ENCODE measurements around the gene BATF2.

DNA sequence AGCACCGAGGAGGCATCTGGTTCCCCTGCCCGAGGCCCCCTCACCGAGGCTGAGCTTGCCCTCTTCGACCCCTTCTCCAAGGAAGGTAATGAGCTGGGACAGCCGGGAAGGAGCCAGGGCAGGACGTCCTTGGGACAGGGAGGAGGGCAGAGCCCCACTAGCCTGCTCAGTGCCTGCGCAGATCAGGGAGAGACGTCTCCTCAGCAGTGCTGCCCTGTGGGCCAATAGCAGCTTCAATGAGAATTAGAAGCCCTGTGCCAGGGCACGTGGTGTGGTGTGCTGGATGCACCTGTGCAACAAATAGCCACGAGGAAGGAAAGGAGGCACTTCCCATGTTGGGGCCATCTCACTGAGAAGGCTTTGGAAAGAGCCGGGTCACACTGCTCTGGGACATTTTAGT lies 38.8 kb upstream of the BATF2 start:
- TF ChIP-seq, protein P1, sequence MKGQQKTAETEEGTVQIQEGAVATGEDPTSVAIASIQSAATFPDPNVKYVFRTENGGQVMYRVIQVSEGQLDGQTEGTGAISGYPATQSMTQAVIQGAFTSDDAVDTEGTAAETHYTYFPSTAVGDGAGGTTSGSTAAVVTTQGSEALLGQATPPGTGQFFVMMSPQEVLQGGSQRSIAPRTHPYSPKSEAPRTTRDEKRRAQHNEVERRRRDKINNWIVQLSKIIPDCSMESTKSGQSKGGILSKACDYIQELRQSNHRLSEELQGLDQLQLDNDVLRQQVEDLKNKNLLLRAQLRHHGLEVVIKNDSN (IDR thresholded peaks at IDR 0.05; ENCODE audit: borderline replicate concordance, low read depth): no peak
- TF ChIP-seq, protein P2, sequence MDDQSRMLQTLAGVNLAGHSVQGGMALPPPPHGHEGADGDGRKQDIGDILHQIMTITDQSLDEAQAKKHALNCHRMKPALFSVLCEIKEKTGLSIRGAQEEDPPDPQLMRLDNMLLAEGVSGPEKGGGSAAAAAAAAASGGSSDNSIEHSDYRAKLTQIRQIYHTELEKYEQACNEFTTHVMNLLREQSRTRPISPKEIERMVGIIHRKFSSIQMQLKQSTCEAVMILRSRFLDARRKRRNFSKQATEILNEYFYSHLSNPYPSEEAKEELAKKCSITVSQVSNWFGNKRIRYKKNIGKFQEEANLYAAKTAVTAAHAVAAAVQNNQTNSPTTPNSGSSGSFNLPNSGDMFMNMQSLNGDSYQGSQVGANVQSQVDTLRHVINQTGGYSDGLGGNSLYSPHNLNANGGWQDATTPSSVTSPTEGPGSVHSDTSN (IDR thresholded peaks at IDR 0.05): no peak
- TF ChIP-seq, protein P3, sequence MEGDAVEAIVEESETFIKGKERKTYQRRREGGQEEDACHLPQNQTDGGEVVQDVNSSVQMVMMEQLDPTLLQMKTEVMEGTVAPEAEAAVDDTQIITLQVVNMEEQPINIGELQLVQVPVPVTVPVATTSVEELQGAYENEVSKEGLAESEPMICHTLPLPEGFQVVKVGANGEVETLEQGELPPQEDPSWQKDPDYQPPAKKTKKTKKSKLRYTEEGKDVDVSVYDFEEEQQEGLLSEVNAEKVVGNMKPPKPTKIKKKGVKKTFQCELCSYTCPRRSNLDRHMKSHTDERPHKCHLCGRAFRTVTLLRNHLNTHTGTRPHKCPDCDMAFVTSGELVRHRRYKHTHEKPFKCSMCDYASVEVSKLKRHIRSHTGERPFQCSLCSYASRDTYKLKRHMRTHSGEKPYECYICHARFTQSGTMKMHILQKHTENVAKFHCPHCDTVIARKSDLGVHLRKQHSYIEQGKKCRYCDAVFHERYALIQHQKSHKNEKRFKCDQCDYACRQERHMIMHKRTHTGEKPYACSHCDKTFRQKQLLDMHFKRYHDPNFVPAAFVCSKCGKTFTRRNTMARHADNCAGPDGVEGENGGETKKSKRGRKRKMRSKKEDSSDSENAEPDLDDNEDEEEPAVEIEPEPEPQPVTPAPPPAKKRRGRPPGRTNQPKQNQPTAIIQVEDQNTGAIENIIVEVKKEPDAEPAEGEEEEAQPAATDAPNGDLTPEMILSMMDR (IDR thresholded peaks at IDR 0.05): no peak
- no peak for TF ChIP-seq POLR2AphosphoS5 (IDR thresholded peaks at IDR 0.05; ENCODE audit: low read depth, low read length)
- TF ChIP-seq ELF1 (IDR thresholded peaks at IDR 0.05): no peak
- no peak for TF ChIP-seq GABPA (IDR thresholded peaks at IDR 0.05; ENCODE audit: low read depth)
- TF ChIP-seq SIN3A (IDR thresholded peaks at IDR 0.05; ENCODE audit: borderline replicate concordance, low read depth, low read length): no peak

All from SK-N-SH (cell line).